HG02884 (cell line): ENCODE results near the gene KRTAP6-3.

ENCODE experiments used
- ATAC-seq: cut with Tn5 transposase; IDR thresholded peaks from one replicate; pipeline ENCODE4 v1.9.1; 2021; ENCODE audit warnings: mild to moderate bottlenecking, moderate library complexity; ENCODE audit not compliant: unreplicated experiment

Gene KRTAP6-3

DNA sequence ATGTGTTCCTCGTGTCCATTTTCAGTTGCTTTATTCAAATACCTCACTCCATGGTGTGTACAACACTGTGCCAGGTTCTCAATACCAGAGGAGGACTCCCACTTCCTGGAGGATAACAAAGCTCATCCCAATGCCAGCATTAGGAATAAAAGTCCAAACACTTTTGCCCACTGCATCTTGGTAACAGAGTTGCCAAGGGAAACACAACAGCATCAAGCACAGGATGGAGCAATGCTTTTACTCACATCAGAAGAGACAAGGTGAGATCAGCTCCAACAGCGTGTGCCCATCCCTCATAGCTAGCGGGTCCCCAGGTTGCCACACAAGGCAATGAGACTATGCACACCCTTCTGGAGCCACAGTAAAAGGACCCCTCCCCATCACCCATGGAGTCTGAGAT, 31.1 kb downstream of the KRTAP6-3 start:
- ATAC-seq: no peak

DNA sequence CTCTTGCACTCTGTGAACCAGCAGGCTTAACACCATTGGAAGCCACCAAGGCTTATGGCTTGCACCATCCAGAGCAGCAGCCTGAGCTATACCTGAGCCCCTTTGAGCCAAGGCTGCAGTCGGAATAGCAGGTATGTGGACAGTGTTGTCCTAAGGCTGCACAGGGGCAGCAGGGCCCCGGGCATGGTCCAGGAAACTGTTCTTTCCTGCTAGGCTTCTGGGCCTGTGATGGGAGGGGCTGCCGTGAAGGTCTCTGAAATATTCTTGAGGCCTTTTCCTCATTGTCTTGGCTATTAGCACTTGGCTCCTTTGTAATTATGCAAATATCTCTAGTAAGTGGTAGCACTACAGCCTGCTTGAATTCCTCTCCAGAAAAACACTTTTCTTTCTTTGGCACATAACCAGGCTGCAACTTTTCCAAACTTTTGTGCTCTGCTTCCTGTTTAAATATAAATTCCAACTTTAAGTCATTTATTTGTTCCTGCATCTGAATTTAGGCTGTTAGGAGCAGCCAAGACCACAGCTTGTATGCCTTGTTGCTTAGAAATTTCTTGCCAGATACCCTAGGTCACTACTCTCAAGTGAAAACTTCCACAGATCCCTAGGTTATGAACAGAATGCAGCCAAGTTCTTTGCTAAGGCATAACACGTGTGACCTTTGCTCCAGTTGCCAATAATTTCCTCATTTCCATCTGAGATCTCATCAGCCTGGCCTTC, 33.4 kb downstream of the KRTAP6-3 start:
- no peak for ATAC-seq

GRCh38 chr21:30628109-30628508, 35.9 kb downstream of the KRTAP6-3 start:
- no peak for ATAC-seq

DNA sequence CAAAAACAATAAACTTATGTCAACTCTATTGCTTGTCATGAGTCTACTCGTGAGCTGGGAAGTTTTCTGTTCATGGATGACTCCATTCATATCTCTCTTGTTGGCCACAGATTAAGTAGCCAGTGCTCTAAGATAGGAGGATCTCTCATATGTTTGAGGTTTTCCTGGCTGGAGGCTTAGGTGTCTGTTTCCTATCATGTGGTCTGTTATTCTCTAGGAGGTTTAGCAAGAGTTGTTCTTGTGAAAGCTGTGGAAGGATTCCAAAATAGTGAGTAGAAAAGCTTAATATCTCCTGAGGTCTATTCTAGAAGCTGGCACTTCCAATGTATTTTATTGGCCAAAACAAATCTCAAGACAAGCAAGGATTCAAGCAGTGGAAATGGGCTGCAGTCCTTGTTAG, 37.0 kb downstream of the KRTAP6-3 start:
- no peak for ATAC-seq

- no peak for ATAC-seq
Observed at GRCh38 chr21:30634906-30635305, 42.7 kb downstream of the KRTAP6-3 start, which contains the start of gene KRTAP20-2. KRTAP20-2 (plus strand) TSS chr21:30635206; CDS start chr21:30635264, 58 bp downstream.

GRCh38 chr21:30638686-30639085, 46.4 kb downstream of the KRTAP6-3 start:
- ATAC-seq: no peak

DNA sequence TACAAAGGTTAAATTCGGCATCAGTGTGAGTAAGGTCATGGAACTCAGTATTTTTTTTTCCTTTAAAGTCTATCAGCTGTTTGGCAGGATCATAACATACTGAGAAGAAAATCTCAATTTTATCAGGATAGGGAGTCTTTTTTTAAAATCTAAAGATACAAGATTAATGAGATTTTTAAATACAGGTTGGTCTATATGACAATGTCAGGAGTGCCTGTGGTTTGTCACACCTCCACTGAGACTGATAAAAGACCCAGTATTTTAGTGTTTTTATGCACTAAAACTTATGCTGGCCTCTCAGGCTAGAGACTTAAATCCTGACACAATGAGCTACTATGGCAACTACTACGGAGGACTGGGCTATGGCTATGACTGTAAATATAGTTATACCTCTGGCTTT, 50.3 kb downstream of the KRTAP6-3 start, which contains the start of gene KRTAP20-3:
KRTAP20-3 (plus strand) TSS at position 301 of the 400 bp plus-strand sequence.
- no peak for ATAC-seq
